HG03378 (cell line): ENCODE data around the gene ZNF555.

Experiments used
- ATAC-seq: cut with Tn5 transposase; IDR thresholded peaks from one replicate; pipeline ENCODE4 v1.9.1; 2021; ENCODE audit warnings: mild to moderate bottlenecking, moderate library complexity; ENCODE audit not compliant: unreplicated experiment

ZNF555 gene

DNA sequence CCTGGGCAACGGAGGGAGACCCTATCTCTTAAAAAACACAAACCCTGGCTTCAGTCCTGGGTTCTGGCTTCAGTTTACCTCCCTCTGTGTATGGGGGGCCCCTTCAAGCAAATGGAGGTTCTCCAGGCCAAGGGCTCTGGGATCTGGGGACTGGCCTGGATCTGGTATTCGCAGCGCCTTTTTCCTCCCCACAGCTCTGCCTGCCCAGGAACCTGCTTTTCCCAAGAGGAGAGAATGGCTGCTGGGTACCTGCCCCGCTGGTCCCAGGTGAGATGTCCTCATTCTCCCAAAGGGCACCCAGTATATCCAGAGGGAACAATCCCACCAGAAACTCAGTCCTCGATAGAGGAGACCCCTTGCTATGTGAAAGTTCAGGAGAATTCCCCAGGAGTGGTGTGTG lies 18.4 kb upstream of the ZNF555 start:
- ATAC-seq, result no peak

- no peak for ATAC-seq
Observed at GRCh38 chr19:2823646-2824045, 17.6 kb upstream of the ZNF555 start.

GRCh38 chr19:2824129-2824528 lies 17.1 kb upstream of the ZNF555 start:
- ATAC-seq, result no peak

DNA sequence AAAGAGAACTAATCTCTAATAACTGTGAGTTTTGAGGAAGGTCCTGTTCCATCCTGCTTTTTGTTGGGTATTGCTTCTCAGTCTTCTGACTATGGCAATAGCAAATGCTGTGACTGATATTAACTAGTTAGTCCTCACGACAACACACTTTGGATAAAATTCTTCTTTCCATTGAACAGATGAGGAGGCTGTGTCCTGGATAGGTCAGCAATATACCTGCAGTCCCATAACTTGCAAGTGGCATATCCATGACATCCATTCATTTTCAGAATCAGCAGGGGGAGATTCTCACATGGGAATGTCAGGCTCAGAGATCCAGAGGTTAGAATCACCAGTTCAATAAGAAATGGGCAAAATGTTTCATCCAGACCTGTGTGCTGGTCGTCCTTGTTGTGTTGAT lies 14.3 kb upstream of the ZNF555 start:
- ATAC-seq, result no peak

- no peak for ATAC-seq
Observed at GRCh38 chr19:2827840-2828489, 13.3 kb upstream of the ZNF555 start.

GRCh38 chr19:2834294-2834871 lies 6.9 kb upstream of the ZNF555 start:
- ATAC-seq, result no peak

DNA sequence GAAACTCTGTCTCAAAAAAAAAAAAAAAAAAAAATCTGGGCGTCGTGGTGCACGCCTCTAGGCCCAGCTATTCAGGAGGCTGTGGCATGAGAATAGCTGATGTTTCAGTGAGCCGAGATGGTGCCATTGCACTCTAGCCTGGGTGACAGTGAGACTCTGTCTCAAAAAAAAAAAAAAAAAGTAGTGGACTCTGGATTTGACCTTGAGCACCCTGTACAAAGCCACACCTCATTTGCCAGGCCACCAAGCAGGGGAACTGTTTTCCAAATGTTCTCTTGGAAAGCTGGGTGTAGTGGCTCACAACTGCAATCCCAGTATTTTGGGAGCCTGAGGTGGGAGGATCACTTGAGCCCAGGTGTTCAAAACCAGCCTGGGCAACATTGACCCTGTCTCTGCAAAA lies 3.8 kb upstream of the ZNF555 start:
- no peak for ATAC-seq

GRCh38 chr19:2841855-2842574 lies 740 bp downstream of the ZNF555 start:
- ATAC-seq, result no peak

- no peak for ATAC-seq
Observed at GRCh38 chr19:2845107-2845506, 3.8 kb downstream of the ZNF555 start.

DNA sequence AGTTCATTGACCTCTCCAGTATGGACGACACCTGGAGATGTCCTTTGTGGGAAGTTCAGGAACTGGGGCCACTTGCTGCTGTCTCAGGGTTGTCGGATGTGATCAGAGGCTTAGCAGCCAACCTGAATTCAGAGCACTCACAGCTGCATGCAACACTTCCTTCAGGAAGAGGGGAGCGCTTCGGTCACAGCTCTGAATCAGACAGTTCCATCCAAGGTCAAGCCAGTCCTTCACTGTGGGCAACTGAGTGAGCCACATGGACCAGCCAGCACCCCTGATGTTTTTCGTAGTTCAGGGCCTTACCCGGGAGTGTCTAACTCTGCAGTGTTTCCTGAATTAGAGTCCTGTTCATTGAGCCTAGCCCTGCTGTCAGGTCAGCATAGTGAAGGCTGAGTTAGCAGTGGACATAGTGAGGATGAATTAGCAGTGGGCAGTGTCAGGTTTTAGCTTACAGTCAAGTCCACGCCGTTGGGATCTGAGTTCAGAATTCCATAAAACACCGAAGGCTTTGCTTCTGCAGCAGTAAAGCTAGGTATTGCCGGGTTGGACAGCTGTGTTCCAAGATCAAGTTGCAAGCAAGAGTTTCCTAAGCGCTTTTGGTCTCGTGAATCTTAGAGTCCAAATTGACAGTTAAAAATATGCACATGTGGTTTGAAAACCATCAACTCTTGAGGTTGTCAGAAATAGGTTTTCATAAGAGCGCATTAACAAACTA lies 5.1 kb downstream of the ZNF555 start:
- ATAC-seq, result no peak

DNA sequence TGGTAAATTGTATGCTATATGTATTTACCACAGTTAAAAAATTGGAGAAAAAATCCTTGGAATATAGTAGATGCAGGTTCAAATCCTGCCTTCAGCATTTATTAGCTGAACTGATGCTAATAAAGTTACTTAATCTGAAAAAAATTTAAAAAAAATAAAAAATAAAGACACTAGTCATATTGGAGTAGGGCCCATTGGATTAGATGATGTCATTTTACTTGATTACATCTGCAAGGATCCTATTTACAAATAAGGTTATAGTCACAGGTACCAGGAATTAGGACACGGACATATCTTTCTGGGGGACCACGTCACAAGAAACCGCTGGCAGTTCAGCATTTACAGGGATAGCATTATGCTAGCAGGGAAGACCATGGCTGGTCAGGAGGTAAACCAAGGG lies 6.2 kb downstream of the ZNF555 start:
- ATAC-seq, result no peak

GRCh38 chr19:2848616-2849015 lies 7.3 kb downstream of the ZNF555 start:
- ATAC-seq, result no peak

DNA sequence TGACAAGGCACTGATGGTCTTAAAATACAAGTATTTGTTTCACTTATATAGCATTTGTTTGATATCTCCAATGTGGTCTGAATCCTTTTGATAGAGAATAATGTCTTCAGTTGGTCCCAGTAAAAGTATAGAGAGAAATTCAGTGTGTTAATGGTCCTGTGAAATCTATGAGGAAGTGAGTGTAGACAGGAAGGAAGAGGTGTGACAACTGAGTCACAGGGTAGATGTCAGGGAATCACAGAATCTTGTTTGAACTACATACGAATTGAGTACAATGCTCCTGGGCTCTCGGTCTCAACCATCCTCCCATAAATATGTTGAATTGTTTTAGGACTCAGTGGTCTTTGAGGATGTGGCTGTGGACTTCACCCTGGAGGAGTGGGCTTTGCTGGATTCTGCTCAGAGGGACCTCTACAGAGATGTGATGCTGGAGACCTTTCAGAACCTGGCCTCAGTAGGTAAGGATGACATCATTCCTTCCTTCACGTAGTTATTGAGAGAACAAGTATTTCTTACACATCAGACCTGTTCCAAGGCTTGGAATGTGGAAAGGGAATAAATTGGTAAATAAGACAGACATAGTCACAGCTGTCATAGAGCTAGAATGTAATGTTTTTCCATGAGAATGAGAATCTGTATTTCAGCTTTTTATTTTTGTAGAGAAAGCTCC lies 9.1 kb downstream of the ZNF555 start:
- no peak for ATAC-seq

- no peak for ATAC-seq
Observed at GRCh38 chr19:2852598-2852997, 11.3 kb downstream of the ZNF555 start.

DNA sequence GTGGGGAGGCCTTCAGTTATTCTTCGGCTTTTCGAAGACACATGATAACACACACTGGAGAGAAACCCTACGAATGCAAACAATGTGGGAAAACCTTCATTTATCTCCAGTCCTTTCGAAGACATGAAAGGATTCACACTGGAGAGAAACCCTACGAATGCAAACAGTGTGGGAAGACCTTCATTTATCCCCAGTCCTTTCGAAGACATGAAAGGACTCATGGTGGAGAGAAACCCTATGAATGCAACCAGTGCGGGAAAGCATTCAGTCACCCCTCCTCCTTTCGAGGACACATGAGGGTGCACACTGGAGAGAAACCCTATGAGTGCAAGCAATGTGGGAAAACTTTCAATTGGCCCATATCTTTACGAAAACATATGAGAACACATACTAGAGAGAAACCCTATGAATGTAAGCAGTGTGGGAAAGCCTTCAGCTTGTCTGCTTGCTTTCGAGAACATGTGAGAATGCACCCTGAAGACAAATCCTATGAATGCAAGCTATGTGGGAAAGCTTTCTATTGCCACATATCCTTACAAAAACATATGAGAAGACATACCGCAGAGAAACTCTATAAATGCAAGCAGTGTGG lies 11.8 kb downstream of the ZNF555 start:
- ATAC-seq, result no peak

GRCh38 chr19:2854849-2855248 lies 13.6 kb downstream of the ZNF555 start:
- ATAC-seq, result no peak

- no peak for ATAC-seq
Observed at GRCh38 chr19:2856457-2857050, 15.3 kb downstream of the ZNF555 start.

DNA sequence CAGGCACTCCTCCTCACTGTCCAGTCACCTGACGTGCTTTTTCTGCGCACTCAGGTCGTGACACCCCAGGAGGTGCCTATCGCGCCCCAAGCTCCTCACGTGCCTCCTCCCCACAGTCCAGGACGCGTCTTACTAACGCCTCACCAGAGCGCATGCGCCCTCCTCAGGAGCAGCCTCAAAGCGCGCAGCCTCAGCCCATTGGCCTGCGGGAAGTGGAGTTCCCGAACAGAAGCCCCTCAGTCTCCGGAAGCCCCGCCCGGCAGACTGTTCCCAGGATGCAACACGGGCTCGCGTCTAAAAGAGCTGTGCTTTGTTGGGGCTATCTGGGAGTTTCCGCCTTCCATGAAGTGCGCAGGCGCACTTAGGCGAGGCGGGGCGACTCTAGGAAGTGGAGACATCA lies 17.6 kb downstream of the ZNF555 start:
- no peak for ATAC-seq

DNA sequence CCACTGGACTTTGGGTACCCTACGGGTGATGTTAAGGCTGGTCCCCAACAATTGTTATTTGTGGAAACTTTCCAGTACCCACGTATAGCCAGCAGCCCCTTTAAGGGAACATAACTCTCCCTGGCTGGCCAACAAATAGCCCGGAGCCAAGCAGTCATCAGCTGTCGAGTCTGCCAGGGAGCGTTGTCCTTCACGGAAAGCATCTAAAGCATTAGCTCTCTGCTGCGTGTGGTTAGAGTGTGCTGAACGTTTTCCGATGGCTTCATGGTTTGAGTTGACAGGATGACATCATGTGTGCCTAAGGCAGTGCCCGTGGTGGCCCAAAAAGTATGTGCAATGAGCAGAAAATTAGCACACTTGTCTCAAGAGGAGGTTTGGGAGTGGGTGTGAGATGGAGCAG lies 22.5 kb downstream of the ZNF555 start:
- ATAC-seq, result no peak

GRCh38 chr19:2865334-2866100 lies 24.2 kb downstream of the ZNF555 start:
- ATAC-seq, result no peak
